Bone marrow (tissue), 2 donors: ENCODE results near the gene LRCH1.

Source experiments
- DNase-seq, 2 donors: peaks; one replicate each; lab custom pipeline; 2025; lab: John Stamatoyannopoulos, UW

The LRCH1 gene

DNA sequence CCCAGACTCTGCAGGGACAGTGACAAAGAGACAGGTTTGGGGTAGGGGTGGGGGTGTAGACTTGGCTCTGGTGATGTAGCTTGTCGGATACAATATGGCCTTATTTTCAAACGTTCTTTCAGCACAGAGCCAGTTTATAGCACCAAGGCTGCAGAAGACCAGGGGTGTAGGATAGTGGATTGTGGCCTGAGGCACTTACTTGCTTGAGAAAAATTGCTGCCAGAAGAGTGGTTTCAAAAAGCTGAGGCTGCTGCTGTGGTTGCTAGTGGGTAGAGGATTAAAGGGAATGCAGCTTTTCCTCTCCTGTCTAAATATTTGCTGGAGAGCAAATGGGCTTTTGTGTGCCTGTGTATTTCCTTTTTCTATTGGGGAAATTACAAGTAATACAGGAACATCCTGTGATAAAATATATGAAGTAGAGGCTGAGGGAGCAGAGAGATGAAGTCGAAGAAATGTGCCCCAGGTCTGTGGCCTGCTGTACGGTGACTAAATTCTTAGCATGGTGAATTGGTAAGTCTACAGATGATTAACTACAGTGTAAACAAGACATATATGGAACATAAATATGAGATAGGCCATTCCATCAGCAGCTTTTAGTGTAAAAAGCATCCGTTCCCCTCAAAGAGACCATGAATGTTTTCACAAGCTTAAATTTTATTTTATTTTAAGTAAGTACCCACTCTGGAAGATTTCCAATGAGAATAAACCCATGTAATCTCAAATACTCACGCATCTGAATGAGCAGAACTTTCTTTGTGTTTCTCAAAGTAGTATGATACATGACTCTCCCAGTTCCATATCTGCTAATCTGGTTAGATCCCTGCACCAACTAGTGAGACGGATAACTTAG, 112.9 kb downstream of the LRCH1 start:
- no peak for DNase-seq

DNA sequence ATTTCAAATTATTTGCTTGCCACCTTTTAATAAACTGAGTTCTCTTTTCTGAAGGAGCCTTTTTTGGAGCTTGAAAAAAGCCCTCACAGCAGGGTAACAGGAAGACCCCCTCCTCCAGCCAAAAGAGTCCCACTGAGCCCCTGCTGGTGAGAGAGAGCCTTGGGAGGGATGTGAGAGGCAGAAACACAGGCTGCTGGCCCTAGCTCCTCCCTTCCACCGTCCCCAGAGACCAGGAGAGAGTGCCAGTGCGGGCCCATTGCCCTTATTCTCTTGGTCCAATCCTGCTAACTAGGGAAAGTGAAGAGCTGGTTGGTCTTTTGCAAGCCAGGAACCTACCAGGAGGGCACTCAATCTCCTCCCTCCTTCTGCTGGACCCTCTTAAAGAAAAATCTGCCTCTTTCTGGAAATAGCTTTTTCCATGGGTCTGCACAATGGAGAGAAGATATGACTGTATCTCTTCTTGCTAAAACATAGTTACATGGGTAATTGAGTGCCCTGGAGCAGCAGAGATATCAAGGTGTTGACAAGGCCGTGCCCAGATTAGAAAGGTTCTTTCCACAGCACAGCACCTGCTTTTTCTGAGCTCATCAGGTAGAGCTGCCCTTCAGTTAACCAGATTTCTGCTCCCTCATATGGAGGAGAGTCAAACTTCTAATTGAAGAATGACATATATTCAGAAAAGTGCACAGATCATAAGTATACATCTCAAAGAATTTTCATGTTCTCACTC, 113.9 kb downstream of the LRCH1 start:
- no peak for DNase-seq

DNA sequence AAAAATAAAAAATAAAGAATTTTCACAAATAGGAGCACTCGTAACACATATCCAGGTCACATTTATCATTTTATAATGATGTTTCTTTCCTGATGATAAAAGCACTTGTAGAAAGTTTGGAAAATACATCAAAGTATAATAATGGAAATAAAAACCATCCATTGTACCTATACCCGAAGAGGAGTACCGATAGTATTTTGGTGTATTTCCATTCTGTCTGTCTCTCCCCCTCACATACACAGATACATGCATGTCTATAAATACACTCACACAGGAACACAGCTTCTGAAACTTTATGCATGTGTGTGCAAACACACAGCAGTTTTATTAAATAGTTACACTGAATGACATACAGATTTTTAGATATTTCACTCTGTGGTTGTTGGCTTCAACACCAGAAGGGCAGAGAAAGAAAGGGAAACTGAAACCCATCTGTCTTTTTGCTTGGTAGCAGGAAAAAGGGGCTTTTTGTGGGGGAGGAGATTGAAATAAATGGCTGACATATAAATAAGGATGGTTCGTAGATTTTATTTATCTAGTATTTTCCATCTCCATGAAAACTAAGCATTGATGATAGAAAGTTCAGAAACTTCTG, 114.8 kb downstream of the LRCH1 start:
- peak in 1 of 2 donors; percentile 72 for DNase-seq

DNA sequence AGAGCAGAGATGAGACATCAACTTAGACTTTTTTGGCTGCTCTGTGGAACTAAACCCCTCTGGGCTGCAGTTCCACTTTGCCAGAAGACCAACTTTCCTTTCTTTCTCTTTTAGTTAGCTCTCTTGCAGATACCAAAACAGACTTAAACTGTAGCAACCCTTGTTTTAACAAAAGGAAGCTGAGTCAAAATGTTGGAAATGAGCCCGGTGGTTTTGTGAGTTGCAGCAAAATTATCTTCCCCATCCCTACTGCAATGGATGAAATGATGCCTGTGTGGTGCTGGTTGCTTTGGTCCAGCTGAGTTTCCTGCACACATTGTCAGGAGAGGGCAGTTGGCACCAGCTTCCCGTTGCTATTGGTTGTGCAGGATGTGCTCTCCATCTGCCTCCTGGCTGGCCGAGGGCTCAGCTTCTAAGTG, 115.3 kb downstream of the LRCH1 start:
- peak in 1 of 2 donors; percentile 94 for DNase-seq

DNA sequence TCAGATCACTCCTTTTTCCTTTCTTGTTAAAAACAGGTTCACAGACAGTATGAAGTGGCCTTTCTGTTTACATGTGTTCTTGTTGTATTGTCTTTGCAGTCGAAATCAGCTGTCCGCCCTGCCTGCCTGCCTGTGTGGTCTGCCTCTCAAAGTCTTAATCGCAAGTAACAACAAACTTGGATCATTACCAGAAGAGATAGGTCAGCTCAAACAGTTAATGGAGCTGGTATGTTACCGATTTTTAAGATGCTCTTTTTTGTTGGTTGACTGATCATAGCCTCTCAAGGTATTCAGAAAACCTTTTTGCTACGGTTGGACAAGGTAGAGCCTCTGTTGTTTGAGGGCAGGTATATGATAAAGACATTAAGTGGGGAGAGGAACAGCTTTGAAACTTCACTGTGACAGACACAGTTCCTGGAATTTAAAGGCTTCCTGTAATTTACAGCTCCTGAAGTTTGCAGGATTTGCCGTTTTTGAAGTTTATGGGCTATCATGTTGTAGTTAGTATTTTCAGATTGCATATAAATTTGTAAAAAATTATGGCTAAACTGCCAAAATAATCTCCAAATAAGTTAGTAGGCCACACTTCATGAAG, 116.1 kb downstream of the LRCH1 start:
- DNase-seq = no peak

DNA sequence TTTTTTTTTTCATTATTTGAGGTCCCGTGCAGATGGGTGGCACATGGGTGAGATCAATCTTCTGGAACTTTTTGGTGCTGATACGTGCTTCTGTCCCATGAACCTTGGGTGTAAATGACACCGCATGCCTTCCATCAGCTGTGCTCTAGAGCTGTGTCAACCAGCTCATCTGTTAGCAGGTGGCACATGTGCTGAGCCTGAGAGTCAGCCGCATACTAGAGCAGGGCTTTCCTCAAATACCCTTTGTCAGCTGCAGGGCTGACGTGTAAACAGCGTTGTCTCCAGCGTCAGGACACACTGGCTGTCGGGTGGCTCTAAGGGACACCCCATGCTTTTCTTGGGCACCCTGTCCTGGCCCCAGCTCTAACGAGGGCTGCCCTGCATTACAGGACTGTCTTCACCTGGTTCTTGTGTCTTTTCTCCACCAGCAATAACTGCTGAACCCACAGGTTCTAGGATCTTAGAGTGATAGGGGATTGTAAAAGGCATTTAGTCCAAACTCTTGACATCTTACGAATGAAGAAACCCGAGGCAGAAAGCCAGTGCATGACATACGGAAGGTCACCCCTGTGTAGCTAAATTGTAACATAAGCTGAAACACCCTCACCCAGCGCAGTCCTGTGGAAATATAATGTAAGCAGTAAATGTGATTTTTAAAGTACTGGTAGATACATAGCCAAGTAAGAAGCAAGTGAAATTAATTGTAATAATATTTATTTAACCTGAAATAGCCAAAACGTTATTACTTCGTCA, 119.5 kb downstream of the LRCH1 start:
- no peak for DNase-seq

DNA sequence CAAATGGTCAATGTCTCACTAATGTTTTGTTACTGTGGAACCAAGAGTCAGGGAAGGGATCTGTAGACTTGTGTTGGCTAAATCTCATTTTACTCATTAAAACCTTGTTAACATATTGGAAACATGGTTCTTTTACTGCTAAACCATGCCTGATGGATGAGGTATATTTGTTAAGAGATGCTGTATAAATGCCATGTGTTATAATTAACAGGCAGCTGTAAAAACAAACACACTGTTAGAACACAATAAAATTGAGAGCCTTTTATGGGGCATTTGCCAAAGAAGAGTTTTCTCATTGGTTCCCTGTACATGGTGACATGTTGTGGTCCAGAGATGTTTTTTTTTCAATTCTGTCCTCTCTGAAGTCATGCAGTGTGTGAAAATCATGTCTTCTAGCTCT, 122.0 kb downstream of the LRCH1 start:
- no peak for DNase-seq

DNA sequence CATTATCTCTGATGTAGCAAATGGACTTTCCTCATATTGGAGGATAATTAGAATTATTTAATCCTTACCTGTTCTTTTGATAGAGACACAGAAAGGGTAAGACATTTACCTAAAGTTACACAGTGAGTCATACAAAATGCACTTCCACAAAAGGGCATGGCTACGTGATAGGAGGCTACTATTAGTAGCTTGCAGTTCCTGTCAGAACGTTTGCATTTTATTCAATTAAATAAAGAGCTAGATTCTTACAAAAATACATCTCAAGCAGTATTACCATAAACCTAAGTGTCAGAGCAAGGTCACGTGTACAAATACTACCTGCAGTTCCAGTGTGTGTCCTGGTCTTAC, 123.4 kb downstream of the LRCH1 start:
- DNase-seq = no peak

DNA sequence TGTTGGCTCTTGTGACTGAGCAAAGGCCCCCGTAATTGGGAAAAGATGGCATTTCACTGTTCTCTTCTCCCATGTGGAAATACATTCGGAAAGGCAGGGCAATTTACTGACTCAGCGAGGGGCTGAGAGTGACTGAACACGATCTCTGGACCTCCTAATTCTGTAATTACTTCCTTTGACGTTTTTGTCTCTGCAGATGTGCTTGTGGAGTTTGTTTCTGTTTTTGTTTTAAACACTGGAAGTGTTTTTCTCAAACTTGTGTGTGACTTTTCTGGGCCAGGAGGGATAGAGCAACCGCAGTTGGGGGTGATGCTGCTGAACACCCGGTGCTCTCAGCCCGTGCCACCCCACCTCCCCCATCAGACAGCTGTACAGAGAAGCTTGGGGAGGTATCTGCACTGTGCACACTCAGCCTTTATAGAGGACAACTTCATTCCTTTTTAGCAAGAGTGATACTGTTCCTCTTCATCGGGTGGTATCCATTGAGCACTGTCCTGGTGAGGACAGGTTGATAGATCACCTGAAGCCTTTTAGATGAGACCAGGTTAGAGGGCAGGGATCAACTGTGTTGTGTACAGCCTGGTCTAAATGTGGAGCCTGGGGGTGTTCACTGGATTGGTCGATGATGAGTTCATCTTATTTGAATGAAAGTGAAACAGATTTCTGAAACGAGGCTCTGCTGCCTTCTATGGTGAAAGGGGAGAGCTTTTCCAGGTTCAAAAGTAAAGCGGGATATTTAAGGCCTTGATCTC, 126.6 kb downstream of the LRCH1 start:
- peak in 1 of 2 donors; percentile 65 for DNase-seq

DNA sequence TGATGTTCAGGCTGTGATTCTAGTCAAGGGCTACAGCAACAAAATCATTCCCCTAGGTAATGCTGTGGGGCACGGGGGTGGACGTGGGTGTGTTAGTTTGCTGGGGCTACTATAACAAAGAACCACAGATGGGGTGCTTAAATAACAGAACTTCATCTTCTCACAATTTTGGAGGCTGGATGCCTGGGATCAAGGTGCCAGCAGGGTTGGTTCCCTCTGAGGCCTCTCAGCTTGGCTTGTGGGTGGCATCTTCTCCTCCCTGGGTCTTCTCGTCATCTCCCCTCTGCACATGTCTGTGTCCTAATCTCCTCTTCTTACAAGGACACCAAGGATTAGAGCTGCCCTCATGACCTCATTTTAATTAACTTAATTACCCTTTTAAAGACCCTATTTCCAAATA, 129.0 kb downstream of the LRCH1 start:
- no peak for DNase-seq

DNA sequence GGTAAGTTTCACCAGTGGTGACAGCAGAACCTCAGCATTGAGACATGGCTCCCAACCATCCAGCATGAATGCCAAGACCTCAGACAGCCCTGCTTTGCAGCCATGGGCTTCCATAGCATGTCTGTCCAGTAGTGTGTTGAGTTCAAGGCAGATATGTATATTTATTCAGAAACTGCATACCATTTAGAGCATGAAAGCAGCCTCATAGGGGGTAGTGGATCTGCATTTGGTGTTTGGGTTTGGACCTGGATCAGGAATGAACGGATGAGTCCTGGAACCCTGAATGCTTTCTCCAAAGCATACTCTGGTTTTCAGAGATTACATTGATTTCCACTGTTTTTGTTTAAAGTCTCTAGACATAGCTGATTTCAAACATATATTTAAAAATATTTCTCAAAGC, 129.7 kb downstream of the LRCH1 start:
- DNase-seq = no peak

DNA sequence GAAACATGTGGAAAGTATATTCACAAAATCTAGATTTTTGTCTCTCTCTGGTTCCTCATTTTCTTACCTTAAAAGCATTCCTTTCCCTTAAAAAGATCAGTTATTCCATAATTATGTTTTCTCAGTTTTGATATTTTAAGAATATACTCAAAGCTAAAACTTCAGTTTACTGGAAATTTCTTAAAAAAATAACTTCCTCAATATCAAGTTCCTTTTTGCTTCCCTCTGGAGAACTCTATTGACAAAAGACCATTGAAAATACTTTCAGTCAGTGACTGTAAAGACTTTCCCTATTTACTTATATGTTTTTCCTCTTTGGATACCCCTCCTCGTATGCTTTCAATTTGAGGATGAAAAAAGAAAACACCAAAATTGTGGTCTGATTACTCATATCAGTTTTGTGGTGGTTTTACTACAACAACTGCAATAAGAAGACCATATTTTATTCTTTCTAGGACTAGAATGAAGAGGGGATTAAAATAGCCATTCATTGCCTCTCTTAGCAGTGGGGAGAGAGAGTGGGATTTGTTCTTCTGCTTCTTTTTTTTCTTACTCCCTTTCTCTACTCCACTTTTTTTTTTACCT, 130.8 kb downstream of the LRCH1 start:
- no peak for DNase-seq

DNA sequence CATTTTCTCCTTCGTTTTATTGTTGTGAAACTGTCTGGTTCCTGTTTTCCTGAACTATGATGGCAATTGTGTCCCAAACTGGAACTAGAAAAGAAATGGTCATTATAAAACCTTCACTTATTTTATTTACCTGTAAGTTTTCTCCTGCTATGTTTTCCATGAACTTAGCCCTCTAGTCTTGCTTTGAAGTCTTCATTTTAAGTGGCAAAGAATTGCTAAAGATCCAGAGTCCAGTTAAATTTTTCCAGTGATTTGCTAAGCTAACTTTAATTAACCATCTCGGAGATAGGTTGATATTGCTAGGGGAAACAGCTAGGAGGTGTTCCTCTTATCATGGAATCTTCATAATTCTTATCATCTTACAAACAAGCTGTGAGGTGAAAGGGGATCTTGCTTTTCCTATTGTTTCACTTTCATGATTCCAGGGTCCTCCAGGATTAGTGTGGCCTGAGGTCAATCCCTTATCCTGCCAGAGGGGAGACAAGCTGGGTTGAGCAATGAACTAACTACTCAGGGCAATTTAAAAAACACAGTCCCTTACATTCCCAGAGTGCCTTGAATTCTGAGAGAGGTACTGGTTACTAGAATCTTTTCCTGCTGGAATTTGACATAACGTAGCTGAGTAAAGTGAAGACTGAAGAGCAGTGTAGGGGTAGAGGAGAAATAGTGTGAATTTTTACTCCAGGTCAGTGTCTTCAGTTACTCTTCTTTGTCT, 131.5 kb downstream of the LRCH1 start:
- DNase-seq = no peak

DNA sequence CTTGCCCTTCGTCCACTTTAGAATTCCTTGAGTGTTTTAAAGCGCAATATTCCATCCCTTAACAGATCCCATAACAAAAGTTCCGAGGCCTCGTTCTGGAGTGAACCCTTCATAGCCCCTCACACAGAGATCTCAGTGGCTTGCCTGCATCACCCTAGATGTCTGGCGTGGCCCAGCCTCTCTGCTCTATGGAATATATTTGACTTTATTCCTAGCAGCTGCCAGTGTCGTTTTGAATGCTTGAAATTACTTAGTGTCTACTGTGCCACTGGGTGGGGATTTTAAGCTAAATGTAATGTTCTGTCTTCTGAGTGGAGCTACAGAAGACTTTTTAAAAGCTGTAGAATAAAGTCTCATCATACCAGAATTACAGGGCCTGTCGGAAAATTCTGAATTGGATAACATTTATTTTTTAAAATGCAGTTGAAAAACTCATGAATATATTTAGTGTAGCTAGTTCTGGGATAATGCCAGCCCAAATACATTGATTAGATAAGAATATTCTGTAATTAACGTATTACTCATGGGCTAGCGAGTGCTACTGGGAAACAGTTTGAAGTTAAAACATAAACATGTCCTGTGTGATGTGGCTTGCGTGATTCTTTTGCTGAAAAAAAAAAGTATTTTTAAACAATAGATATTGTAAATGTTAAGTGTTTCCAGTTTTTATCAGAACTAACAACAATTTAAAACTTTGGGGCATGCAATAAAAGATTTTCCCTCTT, 132.2 kb downstream of the LRCH1 start:
- no peak for DNase-seq

DNA sequence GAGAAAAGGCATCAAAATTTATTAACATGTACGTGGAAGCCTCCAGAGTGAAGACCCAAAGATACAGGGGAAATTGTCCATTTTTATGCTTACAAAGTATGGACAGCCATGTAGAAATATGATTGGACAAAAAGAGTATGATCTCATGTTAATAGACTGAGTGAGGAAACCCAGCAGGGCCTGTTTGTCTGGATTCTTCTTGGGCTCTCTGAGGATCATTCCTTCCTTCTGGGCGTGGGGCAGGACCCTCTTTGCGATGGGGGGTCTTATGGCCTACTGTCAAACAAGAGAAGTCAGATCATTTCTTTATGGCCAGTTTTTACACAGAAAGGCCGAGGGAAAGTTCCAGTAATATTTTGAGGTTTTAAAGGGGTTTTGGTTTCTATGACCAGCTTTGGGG, 133.2 kb downstream of the LRCH1 start:
- no peak for DNase-seq

DNA sequence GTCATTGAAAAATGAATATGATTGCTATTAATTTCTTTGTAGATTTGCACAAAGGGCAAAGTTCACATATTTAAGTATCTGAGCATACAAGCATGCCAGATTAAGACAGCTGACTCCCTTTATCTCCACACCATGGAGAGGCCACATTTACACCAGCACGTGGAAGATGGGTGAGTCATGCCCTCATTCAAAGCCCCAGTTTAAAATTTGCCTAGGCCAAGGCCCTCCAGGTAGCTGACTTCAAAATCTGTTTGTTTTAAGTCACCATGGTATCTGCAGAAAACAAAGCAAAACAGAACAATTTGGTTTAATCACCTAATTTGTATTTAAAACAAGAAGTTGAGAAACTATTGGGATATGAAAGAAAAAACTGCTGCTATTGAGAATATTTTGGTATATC, 134.8 kb downstream of the LRCH1 start:
- peak in 1 of 2 donors; percentile 52 for DNase-seq

DNA sequence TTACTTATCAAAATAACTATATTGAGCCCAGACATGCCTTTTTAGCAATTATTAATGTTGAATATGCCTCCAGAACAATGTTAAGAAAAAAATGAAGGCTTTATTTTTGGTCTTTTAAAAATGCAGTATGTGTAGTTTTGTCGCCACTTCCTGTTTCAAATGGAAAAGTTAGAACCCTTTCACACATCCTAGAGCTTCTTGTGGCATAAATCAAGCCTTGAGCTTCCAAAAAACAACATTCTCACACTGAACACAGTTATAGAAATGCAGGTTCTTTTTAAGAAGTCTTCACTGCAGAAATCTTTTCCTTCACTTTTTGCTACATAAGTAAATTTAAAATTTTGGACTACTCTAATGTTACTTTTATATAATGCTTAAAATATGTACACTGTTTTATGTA, 135.3 kb downstream of the LRCH1 start:
- DNase-seq = no peak

DNA sequence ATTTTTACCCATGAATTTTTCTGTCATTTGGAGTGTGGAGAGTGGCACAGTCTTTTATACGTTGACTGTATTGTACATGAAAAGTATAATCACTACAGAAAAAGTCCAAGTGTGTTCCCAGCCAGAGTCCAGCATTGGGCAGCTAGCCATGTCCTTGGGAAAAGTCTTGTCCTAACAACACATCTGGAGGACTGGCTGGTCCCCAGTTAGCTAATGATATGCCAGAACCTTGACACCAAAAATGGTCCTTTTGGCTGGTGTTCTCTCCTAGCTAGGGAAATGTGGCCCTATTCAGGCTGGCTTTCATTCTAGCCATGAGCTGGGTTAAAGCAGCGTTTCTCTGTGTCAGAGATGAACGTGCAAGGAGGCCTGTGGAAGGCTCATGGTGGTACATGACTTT, 145.0 kb downstream of the LRCH1 start:
- no peak for DNase-seq

DNA sequence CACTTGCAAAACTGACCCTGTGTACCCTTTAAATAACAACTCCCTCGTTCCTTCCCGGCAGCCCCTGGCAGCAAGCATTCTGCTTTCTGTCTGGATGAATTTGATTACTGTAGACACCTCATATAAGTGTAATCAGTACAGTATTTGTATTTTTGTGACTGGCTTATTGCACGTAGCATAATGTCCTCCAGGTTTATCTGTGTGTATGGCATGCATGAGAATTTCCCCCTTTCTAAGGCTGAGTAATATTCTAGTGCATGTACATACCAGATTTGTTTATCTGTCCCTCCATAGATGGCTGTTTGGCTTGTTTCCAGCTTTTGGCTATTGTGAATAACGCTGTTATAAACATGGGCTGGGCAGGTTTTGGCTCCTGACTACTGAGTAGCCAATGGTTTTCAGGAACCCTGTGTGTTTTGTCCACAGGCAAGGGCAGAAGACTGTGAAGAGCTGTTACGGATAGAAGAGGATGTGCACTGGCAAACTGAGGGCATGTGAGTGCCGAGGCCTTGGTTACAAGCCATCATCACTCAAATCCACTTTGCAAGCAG, 146.0 kb downstream of the LRCH1 start:
- DNase-seq = no peak
